Immature natural killer cell (primary cell): ENCODE data around the gene LIMA1. TPM values are rescaled to one million over a fixed set of nuclear protein-coding genes. Genes with fewer than 3 reads are reported as not detected.

Experiments
- DNase-seq, 3 donors: peaks; one replicate each; pipeline ENCODE4 v3.0.0; 2022; ENCODE audit warnings: mixed read lengths in 1 of 3
- H3K27ac Mint-ChIP-seq, 6 donors: one replicate each; pipeline ENCODE4 v1.8.0; 2020; ENCODE audit warnings: mixed read lengths in 6 of 6, mild to moderate bottlenecking in 5 of 6, inconsistent platforms in 4 of 6, moderate library complexity in 3 of 6
- H3K27me3 Mint-ChIP-seq, 3 donors: one replicate each; pipeline ENCODE4 v1.8.0; 2020 to 2021; ENCODE audit warnings: low read depth in 3 of 3, mild to moderate bottlenecking in 3 of 3, mixed read lengths in 3 of 3, moderate library complexity in 3 of 3, inconsistent platforms in 1 of 3
- H3K36me3 Mint-ChIP-seq, 3 donors: one replicate each; pipeline ENCODE4 v1.8.0; 2020; ENCODE audit warnings: mixed read lengths in 3 of 3, inconsistent platforms in 2 of 3, mild to moderate bottlenecking in 2 of 3
- H3K4me1 Mint-ChIP-seq, 2 donors: one replicate each; pipeline ENCODE4 v1.8.0; 2020; ENCODE audit warnings: inconsistent platforms in 2 of 2, mild to moderate bottlenecking in 2 of 2, mixed read lengths in 2 of 2, moderate library complexity in 1 of 2
- H3K4me3 Mint-ChIP-seq, 5 donors: one replicate each; pipeline ENCODE4 v1.8.0; 2020; ENCODE audit warnings: mild to moderate bottlenecking in 5 of 5, mixed read lengths in 5 of 5, inconsistent platforms in 3 of 5, moderate library complexity in 3 of 5
- H3K9me3 Mint-ChIP-seq, 6 donors: one replicate each; pipeline ENCODE4 v1.8.0; 2020; ENCODE audit warnings: mild to moderate bottlenecking in 6 of 6, mixed read lengths in 6 of 6, inconsistent platforms in 4 of 6, moderate library complexity in 3 of 6
- polyA plus RNA-seq, 3 donors: library from polyadenylated mRNA; unstranded; fragments of 300-500 nt; fragmentation: Illumina TruSeq; gene quantifications; one replicate each; pipeline ENCODE4 v1.2.3, GENCODE V29; 2021

The LIMA1 gene
- polyA plus RNA-seq, 3 donors from 2014 or later: 4.8 to 10.0 (median 7.0) TPM

GRCh38 chr12:50129290-50129689, 154.0 kb downstream of the LIMA1 start:
- peaks cover 6 to 30% (median 7%) of the 10 kb centered on the region in 3 donors for H3K36me3 Mint-ChIP-seq
- no peaks in the 10 kb centered on the region for H3K9me3 Mint-ChIP-seq
- H3K4me1 Mint-ChIP-seq: peaks cover 17 to 33% of the 10 kb centered on the region in 2 donors
- no peak for DNase-seq
- no peak overlapping the region for H3K4me3 Mint-ChIP-seq
- no peak overlapping the region for H3K27ac Mint-ChIP-seq
- H3K27me3 Mint-ChIP-seq: peaks cover 0 to 4% (median 1%) of the 10 kb centered on the region in 3 donors

GRCh38 chr12:50127546-50127945, 155.8 kb downstream of the LIMA1 start:
- Mint-ChIP-seq H3K27me3 (peaks cover 0 to 2% (median 0%) of the 10 kb centered on the region in 3 donors), H3K4me1 (peaks cover 15 to 36% of the 10 kb centered on the region in 2 donors), H3K9me3 (no peaks in the 10 kb centered on the region), H3K36me3 (peaks cover 7 to 32% (median 8%) of the 10 kb centered on the region in 3 donors), H3K4me3 (no peak overlapping the region), H3K27ac (peak overlapping the region in 2 of 6 donors; percentile 9 to 57)
- no peak for DNase-seq

Other genes with a start within 250 kb of the LIMA1 start
- not detected for gene ASIC1, start 225.9 kb downstream of the LIMA1 start, polyA plus RNA-seq
- gene SMARCD1, start 198.2 kb downstream of the LIMA1 start, polyA plus RNA-seq: 10 to 100 TPM; 14.2 to 22.4 (median 15.5) TPM
- gene GPD1, start 179.5 kb downstream of the LIMA1 start, polyA plus RNA-seq: under 1 TPM in 1 of 3 donors, not detected in 2; 0.07 TPM
- gene COX14, start 171.3 kb downstream of the LIMA1 start, polyA plus RNA-seq: 100 to 1,000 TPM; 191 to 270 (median 256) TPM
- 100 to 1,000 TPM in 1 of 3 donors, 10 to 100 TPM in 2; 57.2 to 104 (median 64.0) TPM for gene CERS5, start 116.2 kb downstream of the LIMA1 start, polyA plus RNA-seq
- not detected for gene FAM186A, start 113.1 kb upstream of the LIMA1 start, polyA plus RNA-seq
- 10 to 100 TPM; 11.2 to 18.2 (median 11.2) TPM for gene LARP4, start 117.4 kb upstream of the LIMA1 start, polyA plus RNA-seq
- gene DIP2B, start 221.5 kb upstream of the LIMA1 start, polyA plus RNA-seq: 1 to 10 TPM; 2.0 to 7.2 (median 3.4) TPM